Activated CD4-positive, alpha-beta T cell treated with anti-CD3 and anti-CD28 coated beads, Interleukin-2, Interleukin-6, amounts not matched to agents 100 ng/mL and 50 ng/mL, durations not matched to agents 16 hours and 8 hours (primary cell): ENCODE data around the gene IGHMBP2.
"Not testable (repeated sequence)": the region's sequence is repeated elsewhere in the genome, so short reads cannot be mapped to it uniquely, and the experiment has no call there.

Experiments used
- DNase-seq: peaks from one replicate; pipeline ENCODE4 v3.0.0-alpha.2; 2020

Gene IGHMBP2

GRCh38 chr11:68965901-68966853, 62.5 kb downstream of the IGHMBP2 start:
- DNase-seq: no peak

DNA sequence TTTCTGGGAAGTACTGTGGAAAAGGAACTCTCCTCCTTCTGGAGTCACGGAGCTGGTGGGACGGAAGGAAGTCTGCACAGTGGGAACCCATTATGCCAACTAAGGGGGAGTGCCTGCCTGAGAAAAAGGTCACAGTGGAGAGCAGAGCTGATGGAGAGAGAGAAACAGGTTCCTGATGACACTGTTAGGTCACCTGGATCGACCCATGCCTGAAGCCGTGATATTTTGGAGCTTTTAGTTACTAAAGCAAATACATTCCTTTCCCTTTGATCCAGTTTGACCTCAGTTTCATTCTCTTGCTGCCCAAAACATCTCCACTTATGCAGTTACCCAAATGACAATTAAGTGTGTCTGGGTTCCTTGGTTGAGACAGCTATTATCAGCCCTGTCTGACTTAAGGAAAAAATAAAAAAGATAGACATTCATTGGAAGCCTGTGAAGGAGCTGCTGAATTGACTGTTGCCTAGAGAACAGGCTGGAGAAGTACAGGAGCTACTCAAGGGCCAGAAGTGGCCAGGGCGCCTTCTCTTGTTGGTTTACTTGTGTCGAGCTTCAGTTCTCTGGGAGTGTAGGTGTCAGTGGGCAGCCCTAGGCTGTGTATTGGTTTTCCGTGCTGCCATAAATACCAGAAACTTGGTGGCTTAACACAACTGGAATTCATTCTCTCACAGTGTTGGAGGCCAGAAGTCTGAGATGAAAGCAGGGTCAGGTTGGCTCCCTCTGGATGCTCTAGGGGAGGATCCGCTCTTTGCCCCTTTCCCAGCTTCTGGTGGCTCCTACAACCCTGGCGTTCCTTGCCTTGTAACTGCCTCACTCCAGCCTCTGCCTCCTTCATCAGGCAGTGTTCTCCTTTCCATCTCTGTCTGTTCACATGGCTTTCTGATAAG, 63.4 kb downstream of the IGHMBP2 start:
- no peak for DNase-seq

- no peak for DNase-seq
Measured at GRCh38 chr11:68968306-68969250, 64.9 kb downstream of the IGHMBP2 start.

DNA sequence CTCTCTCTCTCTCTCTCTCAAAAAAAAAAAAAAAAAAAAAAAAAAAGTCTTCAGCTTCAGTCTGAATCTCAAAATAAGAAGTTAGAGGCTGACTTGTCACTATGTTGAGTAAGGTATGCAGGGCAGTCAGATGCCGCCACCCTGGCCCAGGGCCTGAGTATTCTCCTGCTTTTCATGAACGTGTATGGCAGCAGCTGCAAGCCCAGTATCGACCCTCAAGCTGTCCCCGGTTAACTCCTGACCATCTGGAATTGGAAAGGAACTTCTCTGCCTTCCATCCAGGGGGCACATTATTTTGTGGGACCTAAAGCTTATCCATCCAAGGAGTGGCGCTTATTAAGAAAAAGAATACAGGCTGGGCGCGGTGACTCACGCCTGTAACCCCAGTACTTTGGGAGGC, 65.7 kb downstream of the IGHMBP2 start:
- no peak for DNase-seq

GRCh38 chr11:68970921-68971636, 67.4 kb downstream of the IGHMBP2 start:
- DNase-seq: no peak

GRCh38 chr11:68973219-68973618, 69.5 kb downstream of the IGHMBP2 start:
- no peak for DNase-seq

DNA sequence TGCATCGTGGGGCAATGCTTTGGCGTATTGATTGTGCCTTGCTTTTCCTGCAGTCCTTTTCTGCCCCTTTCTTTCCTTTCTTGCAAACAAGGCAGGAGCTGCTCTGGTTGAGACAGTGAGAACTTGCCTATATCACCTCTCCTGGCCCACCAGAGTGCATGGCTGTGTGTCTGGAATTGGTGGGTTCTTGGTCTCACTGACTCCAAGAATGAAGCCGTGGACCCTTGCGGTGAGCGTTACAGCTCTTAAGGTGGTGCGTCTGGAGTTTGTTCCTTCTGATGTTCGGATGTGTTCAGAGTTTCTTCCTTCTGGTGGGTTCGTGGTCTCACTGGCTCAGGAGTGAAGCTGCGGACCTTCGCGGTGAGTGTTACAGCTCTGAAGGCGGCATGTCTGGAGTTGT, 70.0 kb downstream of the IGHMBP2 start:
- not testable (repeated sequence) for DNase-seq

DNA sequence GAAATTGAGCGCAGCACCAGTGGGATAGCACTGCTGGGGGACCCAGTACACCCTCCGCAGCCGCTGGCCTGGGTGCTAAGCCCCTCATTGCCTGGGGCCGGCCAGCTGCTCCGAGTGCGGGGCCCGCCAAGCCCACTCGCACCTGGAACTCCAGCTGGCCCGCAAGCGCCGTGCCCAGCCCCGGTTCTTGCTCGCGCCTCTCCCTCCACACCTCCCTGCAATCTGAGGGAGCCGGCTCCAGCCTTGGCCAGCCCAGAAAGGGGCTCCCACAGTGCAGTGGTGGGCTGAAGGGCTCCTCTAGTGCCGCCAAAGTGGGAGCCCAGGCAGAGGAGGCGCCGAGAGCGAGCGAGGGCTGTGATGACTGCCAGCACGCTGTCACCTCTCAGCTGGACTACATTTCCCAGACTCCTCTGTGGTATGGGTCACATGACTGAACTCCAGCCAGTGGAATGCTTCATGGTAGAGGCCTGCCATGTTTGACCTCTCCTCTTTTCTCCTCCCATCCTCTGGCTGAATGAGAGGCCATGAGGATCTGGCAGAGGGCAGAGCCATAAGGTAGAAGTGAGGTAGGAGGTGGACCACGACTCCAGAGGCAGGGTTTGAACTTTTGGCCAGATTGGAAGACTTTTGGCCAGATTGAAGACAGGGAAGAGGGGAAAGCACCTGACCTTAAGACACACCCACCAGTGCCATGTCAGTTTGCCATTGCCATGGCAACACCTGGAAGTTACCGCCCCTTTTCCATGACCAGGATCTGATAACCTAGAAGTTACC, 70.9 kb downstream of the IGHMBP2 start:
- peak; percentile 50 for DNase-seq

- DNase-seq: no peak
Measured at GRCh38 chr11:68976095-68976494, 72.4 kb downstream of the IGHMBP2 start.

GRCh38 chr11:68976563-68976962, 72.9 kb downstream of the IGHMBP2 start:
- DNase-seq: no peak

GRCh38 chr11:68977781-68978625, 74.3 kb downstream of the IGHMBP2 start:
- no peak for DNase-seq

DNA sequence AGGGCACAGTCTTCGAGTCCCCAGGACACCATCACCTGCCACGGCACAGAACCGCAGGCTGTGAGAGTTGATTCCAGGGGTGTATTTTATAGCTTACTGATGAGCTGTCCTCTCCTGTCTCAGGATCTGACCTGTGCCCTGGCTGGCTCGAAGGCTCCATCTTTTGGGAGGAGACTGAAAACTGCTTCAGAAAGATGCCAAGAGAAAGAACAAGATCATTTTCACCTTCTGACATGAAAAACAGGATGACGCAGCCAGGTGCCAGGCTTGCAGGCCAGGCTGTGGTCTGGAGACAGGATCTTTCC, 74.9 kb downstream of the IGHMBP2 start:
- DNase-seq: no peak

GRCh38 chr11:68978931-68979594, 75.4 kb downstream of the IGHMBP2 start:
- DNase-seq: no peak

- no peak for DNase-seq
Measured at GRCh38 chr11:68979931-68980775, 76.5 kb downstream of the IGHMBP2 start.

DNA sequence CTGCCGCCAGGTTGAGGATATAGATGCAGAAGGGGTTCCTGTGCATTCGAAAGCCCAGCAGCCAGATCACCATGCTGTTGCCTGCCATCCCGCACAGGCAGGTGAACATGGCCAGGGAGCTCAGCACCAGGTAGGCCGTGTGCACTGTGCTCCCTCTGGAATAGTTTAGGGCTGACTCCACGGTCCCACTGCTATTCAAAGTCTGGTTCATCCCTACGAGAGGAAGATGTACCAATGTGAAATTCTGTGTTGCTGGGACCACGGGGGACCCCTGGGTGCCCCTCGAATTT, 77.0 kb downstream of the IGHMBP2 start, which contains the start of gene MRGPRD:
TSS of gene MRGPRD (minus strand) at position 211 of the 290 bp plus-strand sequence. CDS start at position 211, 0 bp downstream.
- DNase-seq: no peak

- no peak for DNase-seq
Measured at GRCh38 chr11:68982134-68982533, 78.4 kb downstream of the IGHMBP2 start.

DNA sequence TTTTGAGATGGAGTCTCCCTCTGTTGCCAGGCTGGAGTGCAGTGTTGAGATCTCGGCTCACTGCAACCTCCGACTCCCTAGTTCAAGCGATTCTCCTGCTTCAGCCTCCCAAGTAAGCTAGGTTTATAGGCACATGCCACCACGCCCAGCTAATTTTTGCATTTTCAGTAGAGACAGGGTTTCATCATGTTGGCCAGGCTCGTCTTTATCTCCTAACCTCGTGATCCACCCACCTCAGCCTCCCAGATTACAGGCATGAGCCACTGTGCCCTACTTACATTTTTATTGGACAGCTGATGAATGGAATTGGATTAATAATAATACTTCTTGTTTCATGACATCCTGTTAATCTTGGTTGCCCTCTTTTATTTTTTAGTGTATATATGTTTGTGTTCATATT, 80.1 kb downstream of the IGHMBP2 start:
- DNase-seq: no peak

- DNase-seq: no peak
Measured at GRCh38 chr11:68987211-68987610, 83.5 kb downstream of the IGHMBP2 start.

DNA sequence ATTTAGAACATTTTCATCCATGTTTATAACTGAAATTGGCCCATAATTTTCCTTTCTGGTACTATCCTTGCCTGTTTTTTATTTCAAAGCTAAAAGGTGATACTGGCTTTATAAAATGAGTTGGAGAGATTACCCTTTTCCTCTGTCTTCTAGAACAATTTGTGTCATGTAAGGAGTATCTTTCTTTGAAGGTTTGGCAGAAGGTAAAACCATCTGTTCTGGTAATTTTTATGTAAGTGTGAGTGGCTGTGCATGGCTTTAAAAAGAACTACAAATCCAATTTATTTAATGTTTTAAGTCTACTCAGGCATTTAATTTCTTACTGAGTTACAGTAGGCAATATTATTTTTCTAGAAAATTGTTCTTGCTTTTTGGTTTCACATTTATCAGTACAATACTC, 84.8 kb downstream of the IGHMBP2 start:
- DNase-seq: no peak
